Right lung (tissue), 5 donors: Measurements from ENCODE around the gene CCDC24. TPM values are rescaled to one million over a fixed set of nuclear protein-coding genes. Genes with fewer than 3 reads are reported as not detected.

Experiments used
- DNase-seq, 2 donors: peaks; one replicate each; pipeline ENCODE4 v3.0.0-alpha.2; 2013
- polyA plus RNA-seq, 5 donors: library from polyadenylated mRNA; unstranded; fragments of 120-200 nt; gene quantifications; one replicate each; pipeline versions ENCODE4 v1.2.1 to v1.2.3, GENCODE V29; 2013; ENCODE audit warnings: inconsistent platforms in 1 of 5, low replicate concordance in 1 of 5; ENCODE audit not compliant: insufficient read length in 5 of 5, insufficient read depth in 1 of 5

The CCDC24 gene
- polyA plus RNA-seq, 5 donors: 10.6 to 16.9 (median 14.3) TPM

DNA sequence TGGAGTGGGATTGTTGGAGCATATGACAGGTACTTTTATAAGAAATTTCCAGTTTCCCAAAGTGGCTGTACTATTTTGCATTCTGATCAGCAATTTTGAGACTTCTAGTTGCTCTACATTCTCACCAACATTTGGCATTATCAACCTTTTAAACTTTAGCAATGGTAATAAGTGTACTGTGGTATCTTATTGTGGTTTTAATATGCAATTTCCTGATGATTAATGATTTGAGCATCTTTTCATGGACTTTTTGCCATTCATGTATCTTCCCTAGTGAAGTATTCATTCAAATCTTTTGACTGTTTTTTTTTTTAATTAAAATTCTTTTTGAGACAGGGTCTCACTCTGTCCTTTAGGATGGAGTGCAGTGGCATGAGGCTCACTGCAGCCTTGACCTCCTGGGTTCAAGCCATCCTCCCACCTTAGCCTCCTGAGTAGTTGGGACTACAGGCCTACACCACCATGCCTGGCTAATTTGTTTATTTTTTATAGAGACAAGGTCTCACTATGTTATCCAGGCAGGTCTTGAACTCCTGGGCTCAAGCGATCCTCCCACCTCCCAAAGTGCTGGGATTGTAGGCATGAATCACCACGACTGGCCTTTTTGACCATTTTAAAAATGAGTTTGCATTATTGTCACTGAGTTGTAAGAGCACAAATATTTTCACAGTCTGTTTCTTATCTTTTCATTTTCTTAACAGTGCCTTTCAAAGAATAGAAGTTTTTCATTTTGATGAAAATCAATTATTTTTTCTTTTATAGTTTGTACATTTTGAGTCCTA lies 47.7 kb downstream of the CCDC24 start:
- DNase-seq: no peak

DNA sequence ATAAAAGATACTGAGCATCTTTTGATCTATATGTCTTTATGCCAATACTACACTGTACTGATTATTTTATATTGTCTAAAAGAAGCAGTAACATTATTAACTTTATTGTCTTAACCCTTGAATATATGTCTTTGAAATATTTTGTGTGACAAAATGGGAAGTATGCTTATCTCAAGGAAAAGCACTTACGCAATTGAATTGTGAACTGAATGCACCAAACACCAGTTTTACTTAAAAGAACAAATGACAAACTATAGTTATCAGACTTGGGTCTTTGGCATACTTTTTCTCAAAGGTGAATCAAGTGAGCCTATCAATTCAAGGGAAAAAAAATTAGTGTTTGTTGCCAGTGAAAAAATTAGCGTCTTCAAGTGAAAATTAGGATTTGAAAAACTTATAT lies 49.0 kb downstream of the CCDC24 start:
- DNase-seq: no peak

GRCh38 chr1:44040846-44041245 lies 49.4 kb downstream of the CCDC24 start:
- no peak for DNase-seq

DNA sequence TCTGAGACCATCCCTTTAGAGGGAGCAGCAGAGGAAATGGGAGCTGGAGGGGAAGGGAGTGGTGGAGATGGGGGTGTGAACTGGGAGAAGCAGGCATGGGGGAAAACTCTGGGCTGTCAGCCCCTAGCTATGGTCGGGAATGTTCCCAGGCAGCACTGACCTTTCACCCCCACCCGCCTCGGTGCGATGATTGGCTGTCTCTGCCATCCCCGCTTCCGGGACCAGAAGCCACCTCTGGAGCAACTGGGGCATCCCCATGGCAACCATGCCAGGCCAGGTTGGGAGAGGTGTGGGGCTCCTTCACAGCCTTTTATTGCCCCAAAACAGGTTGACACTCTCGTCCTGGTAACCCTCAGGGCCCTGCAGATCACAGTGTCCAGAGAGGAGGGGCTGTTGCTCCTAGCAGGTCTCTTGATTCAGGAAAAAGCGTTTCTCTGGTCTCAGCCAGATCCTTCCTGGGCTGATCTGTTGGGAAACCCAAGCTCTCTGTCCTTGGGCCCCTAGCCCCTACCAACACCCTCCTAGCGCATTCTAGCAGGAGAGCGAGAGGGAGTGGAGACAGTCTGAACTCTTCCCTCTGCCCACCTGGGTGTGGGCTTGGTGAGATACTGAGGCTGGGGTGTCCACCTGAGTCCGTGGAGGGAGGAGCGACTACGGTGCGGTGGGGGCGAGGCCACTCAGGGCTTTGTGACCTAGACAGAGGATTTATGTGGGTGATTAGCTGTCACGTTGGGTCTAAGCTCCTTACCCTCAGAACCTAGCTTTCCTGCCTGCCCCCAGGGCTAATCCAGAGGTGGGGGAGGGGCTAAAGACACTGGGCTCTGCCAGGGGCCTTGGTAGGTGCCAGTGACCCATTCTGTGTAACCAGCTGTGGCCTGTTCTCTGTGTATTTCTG lies 52.0 kb downstream of the CCDC24 start:
- no peak for DNase-seq

DNA sequence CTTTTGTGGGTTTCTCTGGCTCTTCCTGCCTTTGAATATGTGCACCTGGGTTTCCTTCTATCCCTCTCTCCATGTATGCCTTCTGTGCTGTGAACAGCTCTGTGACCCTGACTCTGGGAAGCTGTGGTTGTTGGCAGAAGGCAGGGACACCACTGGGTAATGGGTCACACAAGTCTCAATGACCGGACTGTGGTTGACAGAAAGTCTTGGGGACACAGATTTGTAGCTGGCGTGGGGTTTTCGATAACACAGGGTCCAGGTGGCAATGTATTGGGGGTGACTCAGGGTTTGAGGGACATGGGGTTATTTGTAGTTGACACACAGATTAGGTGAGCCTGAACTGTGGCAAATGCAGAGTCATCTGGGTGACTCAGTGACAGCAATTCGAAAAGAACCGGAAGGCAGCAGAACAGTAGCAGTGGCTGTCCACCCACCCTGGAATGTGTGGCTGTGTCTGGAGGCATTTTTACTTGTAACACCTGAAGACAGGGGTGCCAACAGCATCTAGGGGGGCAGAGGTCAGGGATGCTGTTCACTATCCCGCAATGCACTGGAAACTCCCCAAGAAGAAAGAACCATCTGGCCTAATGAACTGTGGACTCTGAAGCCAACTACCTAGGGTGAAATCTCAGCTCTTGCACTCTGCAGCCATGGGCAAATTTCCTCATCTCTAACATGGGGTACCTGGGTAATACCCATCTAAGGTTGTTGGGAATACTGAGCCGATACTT lies 52.8 kb downstream of the CCDC24 start:
- DNase-seq: no peak

GRCh38 chr1:44045064-44045463 lies 53.7 kb downstream of the CCDC24 start:
- no peak for DNase-seq

Other genes starting within 250 kb of the CCDC24 start
- 1 to 10 TPM; 1.9 to 3.9 (median 2.8) TPM for gene ARTN, start 57.8 kb upstream of the CCDC24 start, polyA plus RNA-seq
- 10 to 100 TPM; 15.8 to 24.3 (median 20.3) TPM for gene IPO13, start 44.6 kb upstream of the CCDC24 start, polyA plus RNA-seq
- gene DPH2, start 21.6 kb upstream of the CCDC24 start, polyA plus RNA-seq: 10 to 100 TPM; 12.8 to 25.5 (median 19.6) TPM
- gene ATP6V0B, start 16.6 kb upstream of the CCDC24 start, polyA plus RNA-seq: 10 to 100 TPM; 51.9 to 83.2 (median 64.3) TPM
- gene B4GALT2, start 12.4 kb upstream of the CCDC24 start, polyA plus RNA-seq: 10 to 100 TPM; 32.0 to 70.2 (median 40.1) TPM
- 10 to 100 TPM; 11.3 to 17.1 (median 12.6) TPM for gene SLC6A9, start 39.9 kb downstream of the CCDC24 start, polyA plus RNA-seq
- under 1 TPM in 4 of 5 donors, not detected in 1; 0.06 to 0.09 (median 0.08) TPM for gene KLF17, start 127.2 kb downstream of the CCDC24 start, polyA plus RNA-seq
- not detected for gene KLF18, start 150.0 kb downstream of the CCDC24 start, polyA plus RNA-seq
- gene DMAP1, start 221.9 kb downstream of the CCDC24 start, polyA plus RNA-seq: 10 to 100 TPM; 61.0 to 74.6 (median 66.5) TPM